WTC11 (cell line): ENCODE data around the gene MRPL14. TPM values are rescaled to one million over a fixed set of nuclear protein-coding genes. Genes with fewer than 3 reads are reported as not detected.

Experiments
- AR ChIP-seq: fragments of 250-450 bp; sonication (Bioruptor Pico); IDR thresholded peaks from 2 replicates; pipeline ENCODE4 v1.9.0; 2021; ENCODE audit warnings: mild to moderate bottlenecking
- CDX4 ChIP-seq: fragments of 250-450 bp; sonication (Bioruptor Pico); IDR thresholded peaks from 2 replicates; pipeline ENCODE4 v1.9.0; 2021; ENCODE audit warnings: moderate library complexity, mild to moderate bottlenecking, inconsistent platforms, borderline replicate concordance
- CREB1 ChIP-seq: sonication (generic); formaldehyde crosslinking; IDR thresholded peaks from 2 replicates; pipeline ENCODE4 v1.8.0; 2023; ENCODE audit warnings: mild to moderate bottlenecking, missing genetic modification reagents
- ERG ChIP-seq: fragments of 250-450 bp; sonication (Bioruptor Pico); IDR thresholded peaks from 2 replicates; pipeline ENCODE4 v1.8.0; 2021; ENCODE audit warnings: mild to moderate bottlenecking
- GRHL2 ChIP-seq: fragments of 250-450 bp; sonication (Bioruptor Pico); IDR thresholded peaks from 2 replicates; pipeline ENCODE4 v1.8.0; 2022; ENCODE audit warnings: mild to moderate bottlenecking, moderate library complexity; ENCODE audit not compliant: insufficient replicate concordance, severe bottlenecking
- HMGA2 ChIP-seq: fragments of 250-450 bp; sonication (Bioruptor Pico); IDR thresholded peaks from 2 replicates; pipeline ENCODE4 v1.4.0; 2021; ENCODE audit warnings: mild to moderate bottlenecking, moderate library complexity
- JAZF1 ChIP-seq: fragments of 250-450 bp; sonication (Bioruptor Pico); IDR thresholded peaks from 2 replicates; pipeline ENCODE4 v1.9.0; 2021; ENCODE audit warnings: moderate library complexity, mild to moderate bottlenecking, inconsistent platforms
- KAT7 ChIP-seq: sonication (generic); formaldehyde crosslinking; IDR thresholded peaks from 2 replicates; pipeline ENCODE4 v1.8.1; 2023; ENCODE audit warnings: missing genetic modification reagents, mild to moderate bottlenecking, borderline replicate concordance
- MYBL2 ChIP-seq: sonication (generic); formaldehyde crosslinking; IDR thresholded peaks from 2 replicates; pipeline ENCODE4 v1.8.1; 2023; ENCODE audit warnings: mild to moderate bottlenecking, moderate library complexity, missing genetic modification reagents
- PRDM15 ChIP-seq: sonication (generic); formaldehyde crosslinking; IDR thresholded peaks from 2 replicates; pipeline ENCODE4 v1.8.0; 2022; ENCODE audit warnings: missing genetic modification reagents
- SP1 ChIP-seq: sonication (generic); formaldehyde crosslinking; conservative IDR thresholded peaks from 2 replicates; pipeline ENCODE4 v1.8.1; 2022; ENCODE audit warnings: missing genetic modification reagents
- TCF7 ChIP-seq: sonication (generic); formaldehyde crosslinking; IDR thresholded peaks from 2 replicates; pipeline ENCODE4 v1.8.0; 2022; ENCODE audit warnings: mild to moderate bottlenecking, low read depth, missing genetic modification reagents, moderate library complexity
- TEAD4 ChIP-seq: sonication (generic); formaldehyde crosslinking; IDR thresholded peaks from 2 replicates; pipeline ENCODE4 v1.8.0; 2022; ENCODE audit warnings: mild to moderate bottlenecking, missing genetic modification reagents
- TP53 ChIP-seq: sonication (generic); formaldehyde crosslinking; IDR thresholded peaks from 2 replicates; pipeline ENCODE4 v1.8.1; 2023; ENCODE audit warnings: mild to moderate bottlenecking, missing genetic modification reagents
- ZBTB43 ChIP-seq: sonication (generic); formaldehyde crosslinking; IDR thresholded peaks from 2 replicates; pipeline ENCODE4 v1.8.1; 2023; ENCODE audit warnings: mild to moderate bottlenecking, missing genetic modification reagents
- ZNF138 ChIP-seq: sonication (generic); formaldehyde crosslinking; conservative IDR thresholded peaks from 2 replicates; pipeline ENCODE4 v1.8.1; 2022; ENCODE audit warnings: mild to moderate bottlenecking, moderate library complexity, missing genetic modification reagents
- ZNF416 ChIP-seq: fragments of 250-450 bp; sonication (Bioruptor Pico); IDR thresholded peaks from 2 replicates; pipeline ENCODE4 v1.9.0; 2021; ENCODE audit warnings: mild to moderate bottlenecking, inconsistent platforms
- ZNF425 ChIP-seq: fragments of 250-450 bp; sonication (Bioruptor Pico); conservative IDR thresholded peaks from 2 replicates; pipeline ENCODE4 v1.9.0; 2021; ENCODE audit warnings: mild to moderate bottlenecking
- ZNF532 ChIP-seq: fragments of 250-450 bp; sonication (Bioruptor Pico); IDR thresholded peaks from 2 replicates; pipeline ENCODE4 v1.9.0; 2021; ENCODE audit warnings: mild to moderate bottlenecking, borderline replicate concordance
- ZSCAN18 ChIP-seq: fragments of 250-450 bp; sonication (Bioruptor Pico); IDR thresholded peaks from 2 replicates; pipeline ENCODE4 v2.1.2; 2022; ENCODE audit warnings: mild to moderate bottlenecking, moderate library complexity
- total RNA-seq: library from RNA; stranded (reverse); gene quantifications from 3 replicates; pipeline ENCODE4 v1.2.3, GENCODE V29; 2021

The MRPL14 gene
- total RNA-seq, 1 experiment from 2014 or later = 74.2 TPM

GRCh38 chr6:44128020-44128917 lies 1.0 kb upstream of the MRPL14 start (continued):
- no peak for TF ChIP-seq ZNF425
- no peak for TF ChIP-seq ZBTB43 (CRISPR knock-in tag)
- TF ChIP-seq TCF7 (CRISPR knock-in tag) = no peak
- TF ChIP-seq JAZF1 (CRISPR knock-in tag) = no peak
- TF ChIP-seq PRDM15 (CRISPR knock-in tag) = no peak
- no peak for TF ChIP-seq GRHL2 (CRISPR knock-in tag)
- TF ChIP-seq ZNF416 (CRISPR knock-in tag) = no peak
- TF ChIP-seq ZNF138 (CRISPR knock-in tag) = no peak
- no peak for TF ChIP-seq AR (CRISPR knock-in tag)
- no peak for TF ChIP-seq CDX4
- TF ChIP-seq MYBL2 (CRISPR knock-in tag) = no peak
- TF ChIP-seq ERG (CRISPR knock-in tag) = no peak
- TF ChIP-seq TEAD4 (CRISPR knock-in tag) = no peak
- 0 out of 2 replicates have a peak, but pooled peaks have one; percentile 49 for TF ChIP-seq KAT7
- TF ChIP-seq TP53 (CRISPR knock-in tag) = no peak
- TF ChIP-seq ZSCAN18 (CRISPR knock-in tag) = no peak
- TF ChIP-seq HMGA2 (CRISPR knock-in tag) = no peak
- TF ChIP-seq CREB1 (CRISPR knock-in tag) = no peak
- TF ChIP-seq SP1 (CRISPR knock-in tag) = no peak
- TF ChIP-seq ZNF532 (CRISPR knock-in tag) = no peak
